ENCODE results near the gene SERPINB12.

SERPINB12 gene

GRCh38 chr18:63515801-63516200 is 26.4 kb upstream of the SERPINB12 start:
- TF ChIP-seq ZBTB7A (IDR thresholded peaks at IDR 0.05; ENCODE audit: low read depth) (no peak), TEAD4 (IDR thresholded peaks at IDR 0.05) (no peak), CREB1 (IDR thresholded peaks at IDR 0.05; ENCODE audit: low read depth) (no peak), TAF1 (IDR thresholded peaks at IDR 0.05; ENCODE audit: low read depth) (no peak), MAX (IDR thresholded peaks at IDR 0.05) (no peak), CEBPB (IDR thresholded peaks at IDR 0.05) (no peak), NFIC (IDR thresholded peaks at IDR 0.05) (no peak), RAD21 (IDR thresholded peaks at IDR 0.05; ENCODE audit: low read depth) (no peak), EP300 (IDR thresholded peaks at IDR 0.05; ENCODE audit: borderline replicate concordance) (no peak), YY1 (IDR thresholded peaks at IDR 0.05; ENCODE audit: low read depth) (no peak), EGR1 (IDR thresholded peaks at IDR 0.05) (no peak)
- TF ChIP-seq, protein P1, sequence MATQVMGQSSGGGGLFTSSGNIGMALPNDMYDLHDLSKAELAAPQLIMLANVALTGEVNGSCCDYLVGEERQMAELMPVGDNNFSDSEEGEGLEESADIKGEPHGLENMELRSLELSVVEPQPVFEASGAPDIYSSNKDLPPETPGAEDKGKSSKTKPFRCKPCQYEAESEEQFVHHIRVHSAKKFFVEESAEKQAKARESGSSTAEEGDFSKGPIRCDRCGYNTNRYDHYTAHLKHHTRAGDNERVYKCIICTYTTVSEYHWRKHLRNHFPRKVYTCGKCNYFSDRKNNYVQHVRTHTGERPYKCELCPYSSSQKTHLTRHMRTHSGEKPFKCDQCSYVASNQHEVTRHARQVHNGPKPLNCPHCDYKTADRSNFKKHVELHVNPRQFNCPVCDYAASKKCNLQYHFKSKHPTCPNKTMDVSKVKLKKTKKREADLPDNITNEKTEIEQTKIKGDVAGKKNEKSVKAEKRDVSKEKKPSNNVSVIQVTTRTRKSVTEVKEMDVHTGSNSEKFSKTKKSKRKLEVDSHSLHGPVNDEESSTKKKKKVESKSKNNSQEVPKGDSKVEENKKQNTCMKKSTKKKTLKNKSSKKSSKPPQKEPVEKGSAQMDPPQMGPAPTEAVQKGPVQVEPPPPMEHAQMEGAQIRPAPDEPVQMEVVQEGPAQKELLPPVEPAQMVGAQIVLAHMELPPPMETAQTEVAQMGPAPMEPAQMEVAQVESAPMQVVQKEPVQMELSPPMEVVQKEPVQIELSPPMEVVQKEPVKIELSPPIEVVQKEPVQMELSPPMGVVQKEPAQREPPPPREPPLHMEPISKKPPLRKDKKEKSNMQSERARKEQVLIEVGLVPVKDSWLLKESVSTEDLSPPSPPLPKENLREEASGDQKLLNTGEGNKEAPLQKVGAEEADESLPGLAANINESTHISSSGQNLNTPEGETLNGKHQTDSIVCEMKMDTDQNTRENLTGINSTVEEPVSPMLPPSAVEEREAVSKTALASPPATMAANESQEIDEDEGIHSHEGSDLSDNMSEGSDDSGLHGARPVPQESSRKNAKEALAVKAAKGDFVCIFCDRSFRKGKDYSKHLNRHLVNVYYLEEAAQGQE (IDR thresholded peaks at IDR 0.05; ENCODE audit: low read depth), result no peak
- TF ChIP-seq, protein P2, sequence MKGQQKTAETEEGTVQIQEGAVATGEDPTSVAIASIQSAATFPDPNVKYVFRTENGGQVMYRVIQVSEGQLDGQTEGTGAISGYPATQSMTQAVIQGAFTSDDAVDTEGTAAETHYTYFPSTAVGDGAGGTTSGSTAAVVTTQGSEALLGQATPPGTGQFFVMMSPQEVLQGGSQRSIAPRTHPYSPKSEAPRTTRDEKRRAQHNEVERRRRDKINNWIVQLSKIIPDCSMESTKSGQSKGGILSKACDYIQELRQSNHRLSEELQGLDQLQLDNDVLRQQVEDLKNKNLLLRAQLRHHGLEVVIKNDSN (IDR thresholded peaks at IDR 0.05), result no peak

DNA sequence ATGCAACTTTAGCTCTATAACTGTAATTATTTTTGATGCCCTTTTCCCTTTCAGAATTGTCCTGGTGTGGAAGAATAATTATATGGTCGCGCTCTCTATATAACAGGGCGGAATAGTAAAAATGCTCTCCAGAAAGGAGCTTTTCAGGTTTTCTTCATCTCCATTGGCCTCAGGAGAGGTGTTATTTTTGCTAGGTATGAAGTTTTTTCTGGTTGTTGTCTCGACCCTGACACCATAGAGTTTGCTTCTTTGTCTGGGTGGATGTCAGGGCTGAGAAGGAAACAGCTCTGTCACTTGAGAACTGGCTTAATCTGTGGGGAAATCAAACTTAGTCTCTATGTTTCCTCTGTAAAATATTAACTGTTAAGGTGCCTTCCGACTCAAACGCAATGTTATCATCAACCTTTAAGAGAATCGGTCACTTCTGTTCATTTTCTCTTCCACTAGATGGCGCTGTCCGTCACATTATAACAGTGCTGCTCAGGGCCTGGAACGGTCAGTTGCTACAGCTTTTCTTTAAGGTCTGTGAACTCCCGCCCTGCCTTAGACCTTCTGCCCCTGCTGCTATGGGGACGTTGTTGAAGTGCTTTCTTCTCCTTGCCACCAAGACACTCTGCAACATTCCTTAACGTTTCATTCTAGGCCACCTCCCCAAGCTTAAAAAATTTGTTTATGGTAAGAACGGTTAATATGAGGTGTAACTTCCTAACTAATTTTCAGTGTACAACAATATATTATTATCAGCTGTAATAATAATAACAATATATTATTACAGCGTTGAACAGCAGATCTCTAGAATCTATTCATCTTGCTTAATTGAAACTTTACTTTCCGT is 23.8 kb upstream of the SERPINB12 start:
- TF ChIP-seq MAX (IDR thresholded peaks at IDR 0.05), result no peak
- no peak for TF ChIP-seq EGR1 (IDR thresholded peaks at IDR 0.05)
- no peak for TF ChIP-seq YY1 (IDR thresholded peaks at IDR 0.05; ENCODE audit: low read depth)
- no peak for TF ChIP-seq TEAD4 (IDR thresholded peaks at IDR 0.05)
- TF ChIP-seq FOXM1 (IDR thresholded peaks at IDR 0.05; ENCODE audit: borderline replicate concordance, low read depth), result no peak
- TF ChIP-seq CEBPB (IDR thresholded peaks at IDR 0.05), result no peak
- TF ChIP-seq TCF12 (IDR thresholded peaks at IDR 0.05; ENCODE audit: low read depth), result no peak
- no peak for TF ChIP-seq TAF1 (IDR thresholded peaks at IDR 0.05; ENCODE audit: low read depth)
- peak; percentile 91 for TF ChIP-seq RAD21 (IDR thresholded peaks at IDR 0.05; ENCODE audit: low read depth)

- TF ChIP-seq RAD21 (IDR thresholded peaks at IDR 0.05; ENCODE audit: low read depth) (no peak), NFIC (IDR thresholded peaks at IDR 0.05) (no peak), EP300 (IDR thresholded peaks at IDR 0.05; ENCODE audit: borderline replicate concordance) (no peak)
- TF ChIP-seq, protein P1 (IDR thresholded peaks at IDR 0.05; ENCODE audit: low read depth), result no peak
These were observed 22.0 kb upstream of the SERPINB12 start for GRCh38 chr18:63520053-63520685.

- TF ChIP-seq NFIC (IDR thresholded peaks at IDR 0.05) (no peak), EGR1 (IDR thresholded peaks at IDR 0.05) (no peak), RAD21 (IDR thresholded peaks at IDR 0.05; ENCODE audit: low read depth) (no peak), FOXM1 (IDR thresholded peaks at IDR 0.05; ENCODE audit: borderline replicate concordance, low read depth) (no peak)
- TF ChIP-seq, protein P1 (IDR thresholded peaks at IDR 0.05; ENCODE audit: low read depth), result no peak
- TF ChIP-seq, protein P2 (IDR thresholded peaks at IDR 0.05), result no peak
These were observed 18.5 kb upstream of the SERPINB12 start for GRCh38 chr18:63523660-63524059.

All from Ishikawa (cell line).